ENCODE results near the gene SUGCT. TPM values are rescaled to one million over a fixed set of nuclear protein-coding genes. Genes with fewer than 3 reads are reported as not detected.
"Not testable (repeated sequence)": the region's sequence is repeated elsewhere in the genome, so short reads cannot be mapped to it uniquely, and the experiment has no call there.

SUGCT gene
- total and polyA plus RNA-seq, 5 donors from 2014 or later: 0.52 to 3.1 (median 1.5) TPM; not detected in 1

DNA sequence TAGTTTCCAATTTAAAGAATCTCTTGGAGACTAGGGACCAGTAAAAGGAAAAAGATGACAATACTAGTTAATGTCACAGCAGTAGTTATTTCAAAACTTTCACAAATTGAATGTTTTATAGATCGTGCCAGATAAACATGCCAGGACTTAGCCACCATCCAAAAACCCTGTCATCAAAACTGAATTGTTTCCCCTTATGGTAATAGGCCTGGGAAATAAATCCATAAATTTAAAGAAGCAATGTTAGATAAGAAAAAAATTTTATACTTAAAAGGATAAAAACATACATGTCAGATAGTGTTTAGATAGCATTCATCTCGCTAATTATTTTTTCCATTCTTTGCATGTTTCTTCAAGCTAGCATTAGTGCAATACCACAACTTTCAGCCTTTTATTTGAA, 71.2 kb downstream of the SUGCT start:
- H3K4me3 Mint-ChIP-seq: no peak overlapping the region
- Histone ChIP-seq H3K27me3 (ENCODE audit: control insufficient read depth, insufficient read depth, low read length) (no peaks in the 10 kb centered on the region), H3K36me3 (ENCODE audit: control insufficient read depth, insufficient read depth, low read length) (no peaks in the 10 kb centered on the region), H3K4me3 (ENCODE audit: low read depth, low read length) (no peak overlapping the region), H3K4me1 (ENCODE audit: control insufficient read depth, insufficient read depth, low read length, poor library complexity, severe bottlenecking) (no peaks in the 10 kb centered on the region), H3K27ac (ENCODE audit: insufficient read depth, low read length, poor library complexity, severe bottlenecking) (no peak overlapping the region), H3K9me3 (ENCODE audit: control insufficient read depth in 2 of 2, low read length in 2 of 2) (no peaks in the 10 kb centered on the region)
- H3K36me3 Mint-ChIP-seq: no peaks in the 10 kb centered on the region
- no peaks in the 10 kb centered on the region for H3K4me1 Mint-ChIP-seq
- no peaks in the 10 kb centered on the region for H3K9me3 Mint-ChIP-seq
- ATAC-seq (ENCODE audit: low read depth in 2 of 2) (no peak), DNase-seq (no peak)
- H3K27ac Mint-ChIP-seq: no peak overlapping the region
- no peaks in the 10 kb centered on the region for H3K27me3 Mint-ChIP-seq

GRCh38 chr7:40211276-40212003, 76.6 kb downstream of the SUGCT start:
- no peak overlapping the region for H3K4me3 ChIP-seq (ENCODE audit: low read depth, low read length)
- H3K9me3 Mint-ChIP-seq: no peaks in the 10 kb centered on the region
- H3K4me3 Mint-ChIP-seq: no peak overlapping the region
- H3K9me3 ChIP-seq (ENCODE audit: control insufficient read depth in 2 of 2, low read length in 2 of 2): no peaks in the 10 kb centered on the region
- H3K27me3 ChIP-seq (ENCODE audit: control insufficient read depth, insufficient read depth, low read length): no peaks in the 10 kb centered on the region
- H3K27ac ChIP-seq (ENCODE audit: insufficient read depth, low read length, poor library complexity, severe bottlenecking): no peak overlapping the region
- no peaks in the 10 kb centered on the region for H3K36me3 ChIP-seq (ENCODE audit: control insufficient read depth, insufficient read depth, low read length)
- no peaks in the 10 kb centered on the region for H3K4me1 ChIP-seq (ENCODE audit: control insufficient read depth, insufficient read depth, low read length, poor library complexity, severe bottlenecking)
- no peaks in the 10 kb centered on the region for H3K36me3 Mint-ChIP-seq
- no peaks in the 10 kb centered on the region for H3K27me3 Mint-ChIP-seq
- no peak for DNase-seq
- H3K27ac Mint-ChIP-seq: no peak overlapping the region
- ATAC-seq (ENCODE audit: low read depth in 2 of 2): no peak
- H3K4me1 Mint-ChIP-seq: no peaks in the 10 kb centered on the region

- no peaks in the 10 kb centered on the region for H3K9me3 ChIP-seq (ENCODE audit: control insufficient read depth in 2 of 2, low read length in 2 of 2)
- H3K4me1 ChIP-seq (ENCODE audit: control insufficient read depth, insufficient read depth, low read length, poor library complexity, severe bottlenecking): no peaks in the 10 kb centered on the region
- H3K27ac ChIP-seq (ENCODE audit: insufficient read depth, low read length, poor library complexity, severe bottlenecking): no peak overlapping the region
- H3K4me3 Mint-ChIP-seq: no peak overlapping the region
- peaks cover 3% of the 10 kb centered on the region for H3K36me3 Mint-ChIP-seq
- ATAC-seq (ENCODE audit: low read depth in 2 of 2) (no peak), DNase-seq (no peak)
- H3K4me3 ChIP-seq (ENCODE audit: low read depth, low read length): no peak overlapping the region
- no peaks in the 10 kb centered on the region for H3K27me3 Mint-ChIP-seq
- H3K27ac Mint-ChIP-seq: no peak overlapping the region
- no peaks in the 10 kb centered on the region for H3K36me3 ChIP-seq (ENCODE audit: control insufficient read depth, insufficient read depth, low read length)
- no peaks in the 10 kb centered on the region for H3K27me3 ChIP-seq (ENCODE audit: control insufficient read depth, insufficient read depth, low read length)
- H3K9me3 Mint-ChIP-seq: no peaks in the 10 kb centered on the region
- H3K4me1 Mint-ChIP-seq: no peaks in the 10 kb centered on the region
Observed at GRCh38 chr7:40213291-40213690, 78.5 kb downstream of the SUGCT start.

DNA sequence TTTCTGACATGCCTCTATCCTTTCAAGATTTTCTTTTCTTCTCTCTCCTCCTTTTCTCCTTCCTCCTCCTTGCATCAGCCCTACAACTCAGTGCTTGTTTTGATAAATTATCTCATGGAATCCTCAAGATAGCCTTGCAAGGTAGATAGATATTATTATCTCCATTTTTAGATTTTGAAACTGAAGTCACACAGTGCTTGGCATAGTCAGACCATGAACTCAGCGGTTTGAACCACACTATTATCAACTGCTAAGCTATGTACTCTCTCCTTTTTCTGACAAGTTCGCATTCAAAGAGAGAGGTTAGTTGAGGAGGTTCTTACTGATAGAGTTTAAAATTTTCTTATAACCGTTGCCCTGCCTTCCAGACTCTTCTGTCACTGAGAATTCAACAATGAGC, 79.1 kb downstream of the SUGCT start:
- H3K36me3 Mint-ChIP-seq: peaks cover 3% of the 10 kb centered on the region
- Histone ChIP-seq H3K9me3 (ENCODE audit: control insufficient read depth in 2 of 2, low read length in 2 of 2) (no peaks in the 10 kb centered on the region), H3K36me3 (ENCODE audit: control insufficient read depth, insufficient read depth, low read length) (no peaks in the 10 kb centered on the region), H3K4me1 (ENCODE audit: control insufficient read depth, insufficient read depth, low read length, poor library complexity, severe bottlenecking) (no peaks in the 10 kb centered on the region), H3K4me3 (ENCODE audit: low read depth, low read length) (no peak overlapping the region), H3K27ac (ENCODE audit: insufficient read depth, low read length, poor library complexity, severe bottlenecking) (no peak overlapping the region), H3K27me3 (ENCODE audit: control insufficient read depth, insufficient read depth, low read length) (no peaks in the 10 kb centered on the region)
- no peaks in the 10 kb centered on the region for H3K27me3 Mint-ChIP-seq
- no peaks in the 10 kb centered on the region for H3K4me1 Mint-ChIP-seq
- no peak overlapping the region for H3K4me3 Mint-ChIP-seq
- ATAC-seq (ENCODE audit: low read depth in 2 of 2) (no peak), DNase-seq (no peak)
- no peaks in the 10 kb centered on the region for H3K9me3 Mint-ChIP-seq
- no peak overlapping the region for H3K27ac Mint-ChIP-seq

DNA sequence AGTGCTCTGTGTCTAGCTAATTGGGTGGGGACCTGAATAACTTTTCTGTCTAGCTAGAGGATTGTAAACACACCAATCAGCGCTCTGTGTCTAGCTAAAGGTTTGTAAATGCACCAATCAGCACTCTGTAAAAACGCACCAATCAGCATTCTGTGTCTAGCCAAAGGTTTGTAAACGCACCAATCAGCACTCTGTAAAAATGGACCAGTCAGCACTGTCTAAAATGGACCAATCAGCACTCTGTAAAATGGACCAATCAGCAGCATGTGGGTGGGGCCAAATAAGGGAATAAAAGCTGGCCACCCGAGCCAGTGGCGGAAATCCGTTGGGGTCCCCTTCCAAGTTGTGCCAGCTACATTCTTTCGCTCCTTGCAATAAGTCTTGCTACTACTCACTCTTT, 83.8 kb downstream of the SUGCT start:
- not testable (repeated sequence) for H3K4me1 Mint-ChIP-seq; H3K9me3 ChIP-seq (ENCODE audit: control insufficient read depth in 2 of 2, low read length in 2 of 2); H3K27me3 Mint-ChIP-seq; H3K4me3 Mint-ChIP-seq; H3K27ac ChIP-seq (ENCODE audit: insufficient read depth, low read length, poor library complexity, severe bottlenecking); H3K27ac Mint-ChIP-seq; ATAC-seq (ENCODE audit: low read depth in 2 of 2); H3K27me3 ChIP-seq (ENCODE audit: control insufficient read depth, insufficient read depth, low read length); H3K36me3 ChIP-seq (ENCODE audit: control insufficient read depth, insufficient read depth, low read length); H3K9me3 Mint-ChIP-seq; DNase-seq; H3K36me3 Mint-ChIP-seq; H3K4me3 ChIP-seq (ENCODE audit: low read depth, low read length); H3K4me1 ChIP-seq (ENCODE audit: control insufficient read depth, insufficient read depth, low read length, poor library complexity, severe bottlenecking)

DNA sequence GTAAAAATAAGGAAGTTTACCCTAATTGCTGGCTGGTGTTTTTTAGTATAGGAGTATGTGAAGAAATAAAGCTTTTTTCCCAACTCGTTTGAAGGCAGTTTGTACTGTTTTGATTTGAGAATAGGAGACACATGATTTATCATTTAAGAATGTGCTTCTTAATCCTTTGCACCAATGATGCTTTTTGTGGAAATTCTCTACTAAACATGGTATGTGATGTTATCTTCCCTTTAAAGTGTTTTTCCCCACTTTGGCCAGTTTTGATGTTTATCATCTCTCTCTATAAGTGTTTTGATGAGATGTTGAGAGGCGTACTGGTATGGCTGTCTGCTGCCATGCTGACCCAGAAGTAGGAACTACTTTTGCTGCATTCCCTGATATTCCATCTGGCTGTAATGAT, 85.1 kb downstream of the SUGCT start:
- peaks cover 3% of the 10 kb centered on the region for H3K36me3 Mint-ChIP-seq

DNA sequence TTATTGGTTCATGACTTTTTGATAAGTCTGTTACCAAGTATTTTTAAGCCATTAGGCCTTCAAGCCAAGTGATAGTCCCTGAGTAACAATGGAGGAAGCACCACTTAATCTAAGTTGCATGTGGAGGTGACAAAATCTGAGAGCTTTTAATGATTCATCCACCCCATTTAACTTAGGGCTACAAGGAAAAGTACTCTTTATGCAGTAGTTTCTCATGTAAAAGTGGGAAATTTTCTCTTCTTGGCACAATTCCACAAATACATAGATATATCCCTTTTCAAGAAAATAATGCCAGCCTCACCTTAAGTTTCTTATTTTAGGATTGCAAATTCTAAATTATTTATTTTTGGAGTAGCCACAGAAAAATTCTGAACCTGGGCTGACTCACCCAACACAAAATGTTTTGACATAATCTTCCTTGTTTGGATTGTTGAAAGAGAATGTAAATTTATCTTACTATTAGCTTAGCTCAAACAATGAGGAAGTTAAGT, 85.7 kb downstream of the SUGCT start:
- H3K4me1 Mint-ChIP-seq: no peaks in the 10 kb centered on the region
- Histone ChIP-seq H3K27ac (ENCODE audit: insufficient read depth, low read length, poor library complexity, severe bottlenecking) (no peak overlapping the region), H3K27me3 (ENCODE audit: control insufficient read depth, insufficient read depth, low read length) (no peaks in the 10 kb centered on the region), H3K4me3 (ENCODE audit: low read depth, low read length) (no peak overlapping the region), H3K9me3 (ENCODE audit: control insufficient read depth in 2 of 2, low read length in 2 of 2) (no peaks in the 10 kb centered on the region), H3K4me1 (ENCODE audit: control insufficient read depth, insufficient read depth, low read length, poor library complexity, severe bottlenecking) (no peaks in the 10 kb centered on the region), H3K36me3 (ENCODE audit: control insufficient read depth, insufficient read depth, low read length) (no peaks in the 10 kb centered on the region)
- H3K27me3 Mint-ChIP-seq: no peaks in the 10 kb centered on the region
- no peaks in the 10 kb centered on the region for H3K9me3 Mint-ChIP-seq
- DNase-seq (no peak), ATAC-seq (ENCODE audit: low read depth in 2 of 2) (no peak)
- no peak overlapping the region for H3K4me3 Mint-ChIP-seq
- H3K27ac Mint-ChIP-seq: no peak overlapping the region
- peaks cover 3% of the 10 kb centered on the region for H3K36me3 Mint-ChIP-seq

More for the DNA sequence above, 85.1 kb downstream of the SUGCT start:
- Mint-ChIP-seq H3K4me3 (no peak overlapping the region), H3K27ac (no peak overlapping the region), H3K4me1 (no peaks in the 10 kb centered on the region), H3K27me3 (no peaks in the 10 kb centered on the region), H3K9me3 (no peaks in the 10 kb centered on the region)
- no peaks in the 10 kb centered on the region for H3K36me3 ChIP-seq (ENCODE audit: control insufficient read depth, insufficient read depth, low read length)
- no peak overlapping the region for H3K27ac ChIP-seq (ENCODE audit: insufficient read depth, low read length, poor library complexity, severe bottlenecking)
- no peak for DNase-seq
- H3K9me3 ChIP-seq (ENCODE audit: control insufficient read depth in 2 of 2, low read length in 2 of 2): no peaks in the 10 kb centered on the region
- ATAC-seq (ENCODE audit: low read depth in 2 of 2): no peak
- H3K27me3 ChIP-seq (ENCODE audit: control insufficient read depth, insufficient read depth, low read length): no peaks in the 10 kb centered on the region
- no peak overlapping the region for H3K4me3 ChIP-seq (ENCODE audit: low read depth, low read length)
- H3K4me1 ChIP-seq (ENCODE audit: control insufficient read depth, insufficient read depth, low read length, poor library complexity, severe bottlenecking): no peaks in the 10 kb centered on the region

DNA sequence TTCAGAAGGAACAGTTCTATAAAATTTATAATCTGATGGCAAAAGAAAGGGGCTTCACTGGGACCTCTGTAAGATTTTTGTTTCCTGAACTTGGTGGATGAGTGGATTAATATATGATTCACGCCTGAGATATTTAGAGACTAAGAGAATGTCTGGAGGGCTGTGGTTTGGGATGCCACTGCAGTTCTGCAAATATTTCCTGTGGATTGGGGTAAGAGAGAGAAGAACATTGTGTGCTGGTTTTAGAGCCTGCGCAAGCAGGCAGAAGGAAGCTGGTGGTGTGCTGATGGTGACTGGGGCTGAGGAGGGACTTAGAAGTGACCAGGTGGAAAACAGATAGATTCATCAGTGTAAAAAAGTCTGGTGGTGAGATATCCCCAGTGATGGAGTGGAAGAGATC, 87.0 kb downstream of the SUGCT start:
- Mint-ChIP-seq H3K4me3 (no peak overlapping the region), H3K9me3 (no peaks in the 10 kb centered on the region), H3K27ac (no peak overlapping the region), H3K36me3 (peaks cover 2% of the 10 kb centered on the region), H3K4me1 (no peaks in the 10 kb centered on the region), H3K27me3 (no peaks in the 10 kb centered on the region)
- DNase-seq (no peak), ATAC-seq (ENCODE audit: low read depth in 2 of 2) (no peak)
- Histone ChIP-seq H3K9me3 (ENCODE audit: control insufficient read depth in 2 of 2, low read length in 2 of 2) (no peaks in the 10 kb centered on the region), H3K4me3 (ENCODE audit: low read depth, low read length) (no peak overlapping the region), H3K4me1 (ENCODE audit: control insufficient read depth, insufficient read depth, low read length, poor library complexity, severe bottlenecking) (no peaks in the 10 kb centered on the region), H3K36me3 (ENCODE audit: control insufficient read depth, insufficient read depth, low read length) (no peaks in the 10 kb centered on the region), H3K27me3 (ENCODE audit: control insufficient read depth, insufficient read depth, low read length) (no peaks in the 10 kb centered on the region), H3K27ac (ENCODE audit: insufficient read depth, low read length, poor library complexity, severe bottlenecking) (no peak overlapping the region)

Measured in CD4-positive, CD25-positive, alpha-beta regulatory T cell (primary cell).